WTC11 (cell line): ENCODE data around the gene PLEKHA5. TPM values are rescaled to one million over a fixed set of nuclear protein-coding genes. Genes with fewer than 3 reads are reported as not detected.
"Not testable (repeated sequence)": the region's sequence is repeated elsewhere in the genome, so short reads cannot be mapped to it uniquely, and the experiment has no call there.

ENCODE experiments used
- ATAC-seq: fragments of 200-7000 bp; cut with Tn5 transposase; 2 replicates; pipeline ENCODE4 v1.10.0; 2021; ENCODE audit warnings: mild to moderate bottlenecking, moderate library complexity
- CTCF ChIA-PET: fragments of 300-600 bp; sonication (Branson Sonifier 250); formaldehyde crosslinking; loops from one replicate; lab custom pipeline; 2021; ENCODE audit warnings: antibody characterized with exemption; lab: Charles Lee
- POLR2A ChIA-PET: fragments of 350-600 bp; sonication (Branson Sonifier 250); formaldehyde crosslinking; loops from one replicate; lab custom pipeline; 2021; ENCODE audit warnings: antibody characterized with exemption; lab: Charles Lee
- DNase-seq: peaks from one replicate; pipeline ENCODE4 v3.0.0; 2021; ENCODE audit warnings: low spot score
- H3K27ac Mint-ChIP-seq: 2 replicates; pipeline ENCODE4 v1.8.0; 2021; ENCODE audit warnings: mixed read lengths
- H3K27me3 Mint-ChIP-seq: 2 replicates; pipeline ENCODE4 v1.8.0; 2021; ENCODE audit warnings: low read depth, mild to moderate bottlenecking, moderate library complexity, mixed read lengths
- H3K36me3 Mint-ChIP-seq: 2 replicates; pipeline ENCODE4 v1.8.0; 2021; ENCODE audit warnings: mixed read lengths
- H3K4me1 Mint-ChIP-seq: 2 replicates; pipeline ENCODE4 v1.8.0; 2022; ENCODE audit warnings: mixed read lengths
- H3K4me3 Mint-ChIP-seq: 2 replicates; pipeline ENCODE4 v1.8.0; 2021; ENCODE audit warnings: mild to moderate bottlenecking, moderate library complexity, mixed read lengths
- H3K9me3 Mint-ChIP-seq: 2 replicates; pipeline ENCODE4 v1.8.0; 2021; ENCODE audit warnings: mixed read lengths
- FOXP1 ChIP-seq: sonication (generic); formaldehyde crosslinking; IDR thresholded peaks from 2 replicates; pipeline ENCODE4 v1.8.0; 2022; ENCODE audit warnings: missing genetic modification reagents, mild to moderate bottlenecking, moderate library complexity, borderline replicate concordance
- GTF2I ChIP-seq: fragments of 250-450 bp; sonication (Bioruptor Pico); conservative IDR thresholded peaks from 2 replicates; pipeline ENCODE4 v1.4.0; 2021; ENCODE audit warnings: mild to moderate bottlenecking
- JAZF1 ChIP-seq: fragments of 250-450 bp; sonication (Bioruptor Pico); IDR thresholded peaks from 2 replicates; pipeline ENCODE4 v1.9.0; 2021; ENCODE audit warnings: moderate library complexity, mild to moderate bottlenecking, inconsistent platforms
- RORB ChIP-seq: fragments of 250-450 bp; sonication (Bioruptor Pico); IDR thresholded peaks from 2 replicates; pipeline ENCODE4 v1.9.0; 2021; ENCODE audit warnings: mild to moderate bottlenecking
- SMAD3 ChIP-seq: sonication (generic); formaldehyde crosslinking; IDR thresholded peaks from 2 replicates; pipeline ENCODE4 v1.8.0; 2022; ENCODE audit warnings: missing genetic modification reagents, mild to moderate bottlenecking, borderline replicate concordance
- SMAD4 ChIP-seq: sonication (generic); formaldehyde crosslinking; IDR thresholded peaks from 2 replicates; pipeline ENCODE4 v1.8.0; 2022; ENCODE audit warnings: mild to moderate bottlenecking, missing genetic modification reagents
- TEAD1 ChIP-seq: sonication (generic); formaldehyde crosslinking; IDR thresholded peaks from 2 replicates; pipeline ENCODE4 v1.8.0; 2022; ENCODE audit warnings: mild to moderate bottlenecking, missing genetic modification reagents
- ZNF423 ChIP-seq: fragments of 250-450 bp; sonication (Bioruptor Pico); IDR thresholded peaks from 2 replicates; pipeline ENCODE4 v2.1.2; 2022; ENCODE audit warnings: mild to moderate bottlenecking, moderate library complexity
- total RNA-seq: library from RNA; stranded (reverse); gene quantifications from 3 replicates; pipeline ENCODE4 v1.2.3, GENCODE V29; 2021
- TF ChIP-seq, protein P1 (sequence below): sonication (generic); formaldehyde crosslinking; IDR thresholded peaks from 2 replicates; pipeline ENCODE4 v1.8.0; 2022; ENCODE audit warnings: mild to moderate bottlenecking, missing genetic modification reagents
- TF ChIP-seq, protein P2 (sequence below): sonication (generic); formaldehyde crosslinking; IDR thresholded peaks from 2 replicates; pipeline ENCODE4 v1.8.1; 2023; ENCODE audit warnings: mild to moderate bottlenecking, missing genetic modification reagents
- TF ChIP-seq, protein P3 (sequence below): sonication (generic); formaldehyde crosslinking; IDR thresholded peaks from 2 replicates; pipeline ENCODE4 v1.8.1; 2022; ENCODE audit warnings: low read depth, mild to moderate bottlenecking, moderate library complexity, missing genetic modification reagents, borderline replicate concordance
- TF ChIP-seq, protein P4 (sequence below): fragments of 250-450 bp; sonication (Bioruptor Pico); IDR thresholded peaks from 2 replicates; pipeline ENCODE4 v1.9.0; 2021; ENCODE audit warnings: moderate library complexity, mild to moderate bottlenecking, inconsistent platforms, borderline replicate concordance
- TF ChIP-seq, protein P5 (sequence below): fragments of 250-450 bp; sonication (Bioruptor Pico); IDR thresholded peaks from 2 replicates; pipeline ENCODE4 v2.1.2; 2022; ENCODE audit warnings: mild to moderate bottlenecking, moderate library complexity
- TF ChIP-seq, protein P6 (sequence below): sonication (generic); formaldehyde crosslinking; IDR thresholded peaks from 2 replicates; pipeline ENCODE4 v1.8.0; 2022; ENCODE audit warnings: mild to moderate bottlenecking, missing genetic modification reagents
- TF ChIP-seq, protein P7 (sequence below): sonication (generic); formaldehyde crosslinking; IDR thresholded peaks from 2 replicates; pipeline ENCODE4 v1.8.1; 2022; ENCODE audit warnings: mild to moderate bottlenecking, missing genetic modification reagents, moderate library complexity, borderline replicate concordance
- TF ChIP-seq, protein P8 (sequence below): fragments of 250-450 bp; sonication (Bioruptor Pico); IDR thresholded peaks from 2 replicates; pipeline ENCODE4 v1.9.0; 2021; ENCODE audit warnings: mild to moderate bottlenecking

Gene PLEKHA5
- total RNA-seq, 1 experiment from 2014 or later: 61.1 TPM

DNA sequence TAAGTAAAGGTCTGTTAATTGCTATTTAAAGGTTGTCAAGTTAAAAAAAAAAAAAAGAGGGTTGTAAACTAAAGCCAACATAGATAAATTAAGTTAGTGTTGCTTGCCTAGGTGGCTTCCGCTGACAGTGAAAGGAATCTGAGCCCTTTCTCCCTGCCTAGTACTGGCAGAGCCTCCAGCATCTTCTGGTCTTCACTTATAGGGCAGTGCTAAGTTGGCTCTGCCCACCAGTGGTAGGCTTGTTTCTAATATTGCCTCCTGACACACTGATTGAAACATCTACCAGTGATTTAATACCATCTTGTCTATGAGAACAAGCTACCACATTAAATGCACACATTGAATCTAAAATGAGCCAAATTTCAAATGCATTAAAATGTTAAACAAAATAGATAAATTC, 39.7 kb downstream of the PLEKHA5 start (continued):
- TF ChIP-seq, protein P1, sequence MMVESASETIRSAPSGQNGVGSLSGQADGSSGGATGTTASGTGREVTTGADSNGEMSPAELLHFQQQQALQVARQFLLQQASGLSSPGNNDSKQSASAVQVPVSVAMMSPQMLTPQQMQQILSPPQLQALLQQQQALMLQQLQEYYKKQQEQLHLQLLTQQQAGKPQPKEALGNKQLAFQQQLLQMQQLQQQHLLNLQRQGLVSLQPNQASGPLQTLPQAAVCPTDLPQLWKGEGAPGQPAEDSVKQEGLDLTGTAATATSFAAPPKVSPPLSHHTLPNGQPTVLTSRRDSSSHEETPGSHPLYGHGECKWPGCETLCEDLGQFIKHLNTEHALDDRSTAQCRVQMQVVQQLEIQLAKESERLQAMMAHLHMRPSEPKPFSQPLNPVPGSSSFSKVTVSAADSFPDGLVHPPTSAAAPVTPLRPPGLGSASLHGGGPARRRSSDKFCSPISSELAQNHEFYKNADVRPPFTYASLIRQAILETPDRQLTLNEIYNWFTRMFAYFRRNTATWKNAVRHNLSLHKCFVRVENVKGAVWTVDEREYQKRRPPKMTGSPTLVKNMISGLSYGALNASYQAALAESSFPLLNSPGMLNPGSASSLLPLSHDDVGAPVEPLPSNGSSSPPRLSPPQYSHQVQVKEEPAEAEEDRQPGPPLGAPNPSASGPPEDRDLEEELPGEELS (CRISPR knock-in tag): no peak
- TF ChIP-seq RORB (CRISPR knock-in tag): no peak

DNA sequence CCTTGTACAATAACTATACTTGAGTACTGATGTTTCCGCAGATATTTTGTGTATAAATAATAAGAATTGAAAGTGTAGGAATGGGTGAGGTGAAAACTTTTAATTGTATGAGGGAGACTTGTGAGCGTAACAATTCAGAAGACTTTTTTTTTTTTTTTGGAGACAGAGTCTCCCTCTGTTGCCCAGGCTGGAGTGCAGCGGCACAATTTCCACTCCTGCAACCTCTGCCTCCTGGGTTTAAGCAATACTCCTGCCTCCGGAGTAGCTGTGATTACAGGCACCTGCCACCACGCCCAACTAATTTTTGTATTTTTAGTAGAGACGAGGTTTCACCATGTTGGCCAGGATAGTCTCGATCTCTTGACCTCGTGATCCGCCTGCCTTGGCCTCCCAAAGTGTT, 40.8 kb downstream of the PLEKHA5 start:
- H3K4me3 Mint-ChIP-seq, H3K36me3 Mint-ChIP-seq, DNase-seq, H3K27me3 Mint-ChIP-seq, H3K27ac Mint-ChIP-seq, H3K9me3 Mint-ChIP-seq: not testable (repeated sequence)
- ChIA-PET CTCF (interaction anchor here (0.7 kb wide), 1 partner anchor 77 kb away, joined by 4 read pairs; no protein-coding TSS in a partner anchor), POLR2A (interaction anchor here (0.7 kb wide), 1 partner anchor 44 kb away, joined by 3 read pairs; no protein-coding TSS in a partner anchor)
- peaks cover 64% of the 10 kb centered on the region for H3K4me1 Mint-ChIP-seq
- peak; percentile 52 for ATAC-seq

DNA sequence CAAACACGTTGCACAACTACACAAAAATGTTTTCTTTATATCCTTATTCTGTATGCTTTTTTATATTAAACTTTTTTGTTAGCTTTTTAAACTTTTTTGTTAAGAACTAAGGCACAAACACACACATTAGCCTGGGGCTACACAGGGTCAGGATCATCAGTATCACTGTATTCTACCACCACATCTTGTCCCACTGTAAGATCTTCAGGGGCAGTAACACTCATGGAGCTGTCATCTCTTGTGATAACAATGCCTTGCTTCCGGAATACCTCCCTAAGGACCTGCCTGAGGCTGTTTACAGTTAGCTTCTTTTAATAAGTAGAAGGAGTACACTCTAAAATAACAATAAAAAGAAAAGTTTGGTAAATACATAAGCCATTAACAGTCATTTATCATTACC, 42.2 kb downstream of the PLEKHA5 start:
- Mint-ChIP-seq H3K4me3 (no peak overlapping the region), H3K27ac (no peak overlapping the region), H3K4me1 (peaks cover 49% of the 10 kb centered on the region), H3K36me3 (peaks cover 4% of the 10 kb centered on the region; the same call in 1 of the 2 replicates)
- no peak for DNase-seq
- TF ChIP-seq, protein P2, sequence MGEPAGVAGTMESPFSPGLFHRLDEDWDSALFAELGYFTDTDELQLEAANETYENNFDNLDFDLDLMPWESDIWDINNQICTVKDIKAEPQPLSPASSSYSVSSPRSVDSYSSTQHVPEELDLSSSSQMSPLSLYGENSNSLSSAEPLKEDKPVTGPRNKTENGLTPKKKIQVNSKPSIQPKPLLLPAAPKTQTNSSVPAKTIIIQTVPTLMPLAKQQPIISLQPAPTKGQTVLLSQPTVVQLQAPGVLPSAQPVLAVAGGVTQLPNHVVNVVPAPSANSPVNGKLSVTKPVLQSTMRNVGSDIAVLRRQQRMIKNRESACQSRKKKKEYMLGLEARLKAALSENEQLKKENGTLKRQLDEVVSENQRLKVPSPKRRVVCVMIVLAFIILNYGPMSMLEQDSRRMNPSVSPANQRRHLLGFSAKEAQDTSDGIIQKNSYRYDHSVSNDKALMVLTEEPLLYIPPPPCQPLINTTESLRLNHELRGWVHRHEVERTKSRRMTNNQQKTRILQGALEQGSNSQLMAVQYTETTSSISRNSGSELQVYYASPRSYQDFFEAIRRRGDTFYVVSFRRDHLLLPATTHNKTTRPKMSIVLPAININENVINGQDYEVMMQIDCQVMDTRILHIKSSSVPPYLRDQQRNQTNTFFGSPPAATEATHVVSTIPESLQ (CRISPR knock-in tag): no peak
- TF ChIP-seq, protein P3, sequence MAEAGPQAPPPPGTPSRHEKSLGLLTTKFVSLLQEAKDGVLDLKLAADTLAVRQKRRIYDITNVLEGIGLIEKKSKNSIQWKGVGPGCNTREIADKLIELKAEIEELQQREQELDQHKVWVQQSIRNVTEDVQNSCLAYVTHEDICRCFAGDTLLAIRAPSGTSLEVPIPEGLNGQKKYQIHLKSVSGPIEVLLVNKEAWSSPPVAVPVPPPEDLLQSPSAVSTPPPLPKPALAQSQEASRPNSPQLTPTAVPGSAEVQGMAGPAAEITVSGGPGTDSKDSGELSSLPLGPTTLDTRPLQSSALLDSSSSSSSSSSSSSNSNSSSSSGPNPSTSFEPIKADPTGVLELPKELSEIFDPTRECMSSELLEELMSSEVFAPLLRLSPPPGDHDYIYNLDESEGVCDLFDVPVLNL: no peak
- TF ChIP-seq, protein P4, sequence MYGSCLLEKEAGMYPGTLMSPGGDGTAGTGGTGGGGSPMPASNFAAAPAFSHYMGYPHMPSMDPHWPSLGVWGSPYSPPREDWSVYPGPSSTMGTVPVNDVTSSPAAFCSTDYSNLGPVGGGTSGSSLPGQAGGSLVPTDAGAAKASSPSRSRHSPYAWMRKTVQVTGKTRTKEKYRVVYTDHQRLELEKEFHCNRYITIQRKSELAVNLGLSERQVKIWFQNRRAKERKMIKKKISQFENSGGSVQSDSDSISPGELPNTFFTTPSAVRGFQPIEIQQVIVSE (CRISPR knock-in tag): no peak
- TF ChIP-seq, protein P5, sequence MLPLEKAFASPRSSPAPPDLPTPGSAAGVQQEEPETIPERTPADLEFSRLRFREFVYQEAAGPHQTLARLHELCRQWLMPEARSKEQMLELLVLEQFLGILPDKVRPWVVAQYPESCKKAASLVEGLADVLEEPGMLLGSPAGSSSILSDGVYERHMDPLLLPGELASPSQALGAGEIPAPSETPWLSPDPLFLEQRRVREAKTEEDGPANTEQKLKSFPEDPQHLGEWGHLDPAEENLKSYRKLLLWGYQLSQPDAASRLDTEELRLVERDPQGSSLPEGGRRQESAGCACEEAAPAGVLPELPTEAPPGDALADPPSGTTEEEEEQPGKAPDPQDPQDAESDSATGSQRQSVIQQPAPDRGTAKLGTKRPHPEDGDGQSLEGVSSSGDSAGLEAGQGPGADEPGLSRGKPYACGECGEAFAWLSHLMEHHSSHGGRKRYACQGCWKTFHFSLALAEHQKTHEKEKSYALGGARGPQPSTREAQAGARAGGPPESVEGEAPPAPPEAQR (CRISPR knock-in tag): no peak
- TF ChIP-seq GTF2I (CRISPR knock-in tag) (no peak), JAZF1 (no peak)
- TF ChIP-seq, all 79 proteins: peak for 0
- ATAC-seq: no peak
- Mint-ChIP-seq H3K27me3 (no peaks in the 10 kb centered on the region), H3K9me3 (no peaks in the 10 kb centered on the region)
- ChIA-PET POLR2A (no interaction called here), CTCF (no interaction called here)

DNA sequence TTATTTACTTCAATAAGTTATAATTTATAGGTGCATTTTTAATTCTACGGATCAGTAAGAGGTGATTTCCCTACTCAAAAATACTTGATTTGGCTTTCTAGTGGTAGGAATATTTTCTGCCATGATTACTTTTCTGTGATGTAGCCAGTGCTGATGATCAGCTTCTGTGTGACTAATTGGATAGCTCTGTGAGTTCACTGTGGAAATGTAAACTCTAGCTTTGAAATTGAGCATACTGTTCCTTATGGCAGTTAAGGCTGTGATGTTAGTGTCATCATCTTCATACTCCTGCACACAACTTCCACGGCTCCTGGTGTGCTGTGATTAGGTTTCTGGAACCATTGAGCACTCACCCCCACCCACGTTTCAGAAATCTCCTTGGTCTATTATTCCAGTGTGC, 48.2 kb downstream of the PLEKHA5 start:
- POLR2A ChIA-PET: no interaction called here
- ATAC-seq (no peak), DNase-seq (no peak)
- Mint-ChIP-seq H3K4me1 (peaks cover 39% of the 10 kb centered on the region), H3K36me3 (peaks cover 16% of the 10 kb centered on the region), H3K9me3 (no peaks in the 10 kb centered on the region), H3K27ac (no peak overlapping the region), H3K27me3 (no peaks in the 10 kb centered on the region), H3K4me3 (no peak overlapping the region)
- CTCF ChIA-PET: no interaction called here
- TF ChIP-seq ZNF423 (CRISPR knock-in tag) (no peak), SMAD3 (no peak), TEAD1 (CRISPR knock-in tag) (no peak), FOXP1 (CRISPR knock-in tag) (no peak), SMAD4 (CRISPR knock-in tag) (no peak)
- TF ChIP-seq, protein P6, sequence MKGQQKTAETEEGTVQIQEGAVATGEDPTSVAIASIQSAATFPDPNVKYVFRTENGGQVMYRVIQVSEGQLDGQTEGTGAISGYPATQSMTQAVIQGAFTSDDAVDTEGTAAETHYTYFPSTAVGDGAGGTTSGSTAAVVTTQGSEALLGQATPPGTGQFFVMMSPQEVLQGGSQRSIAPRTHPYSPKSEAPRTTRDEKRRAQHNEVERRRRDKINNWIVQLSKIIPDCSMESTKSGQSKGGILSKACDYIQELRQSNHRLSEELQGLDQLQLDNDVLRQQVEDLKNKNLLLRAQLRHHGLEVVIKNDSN (CRISPR knock-in tag): no peak
- TF ChIP-seq, protein P7, sequence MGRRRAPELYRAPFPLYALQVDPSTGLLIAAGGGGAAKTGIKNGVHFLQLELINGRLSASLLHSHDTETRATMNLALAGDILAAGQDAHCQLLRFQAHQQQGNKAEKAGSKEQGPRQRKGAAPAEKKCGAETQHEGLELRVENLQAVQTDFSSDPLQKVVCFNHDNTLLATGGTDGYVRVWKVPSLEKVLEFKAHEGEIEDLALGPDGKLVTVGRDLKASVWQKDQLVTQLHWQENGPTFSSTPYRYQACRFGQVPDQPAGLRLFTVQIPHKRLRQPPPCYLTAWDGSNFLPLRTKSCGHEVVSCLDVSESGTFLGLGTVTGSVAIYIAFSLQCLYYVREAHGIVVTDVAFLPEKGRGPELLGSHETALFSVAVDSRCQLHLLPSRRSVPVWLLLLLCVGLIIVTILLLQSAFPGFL: no peak
- TF ChIP-seq, protein P3: no peak
- TF ChIP-seq, protein P8, sequence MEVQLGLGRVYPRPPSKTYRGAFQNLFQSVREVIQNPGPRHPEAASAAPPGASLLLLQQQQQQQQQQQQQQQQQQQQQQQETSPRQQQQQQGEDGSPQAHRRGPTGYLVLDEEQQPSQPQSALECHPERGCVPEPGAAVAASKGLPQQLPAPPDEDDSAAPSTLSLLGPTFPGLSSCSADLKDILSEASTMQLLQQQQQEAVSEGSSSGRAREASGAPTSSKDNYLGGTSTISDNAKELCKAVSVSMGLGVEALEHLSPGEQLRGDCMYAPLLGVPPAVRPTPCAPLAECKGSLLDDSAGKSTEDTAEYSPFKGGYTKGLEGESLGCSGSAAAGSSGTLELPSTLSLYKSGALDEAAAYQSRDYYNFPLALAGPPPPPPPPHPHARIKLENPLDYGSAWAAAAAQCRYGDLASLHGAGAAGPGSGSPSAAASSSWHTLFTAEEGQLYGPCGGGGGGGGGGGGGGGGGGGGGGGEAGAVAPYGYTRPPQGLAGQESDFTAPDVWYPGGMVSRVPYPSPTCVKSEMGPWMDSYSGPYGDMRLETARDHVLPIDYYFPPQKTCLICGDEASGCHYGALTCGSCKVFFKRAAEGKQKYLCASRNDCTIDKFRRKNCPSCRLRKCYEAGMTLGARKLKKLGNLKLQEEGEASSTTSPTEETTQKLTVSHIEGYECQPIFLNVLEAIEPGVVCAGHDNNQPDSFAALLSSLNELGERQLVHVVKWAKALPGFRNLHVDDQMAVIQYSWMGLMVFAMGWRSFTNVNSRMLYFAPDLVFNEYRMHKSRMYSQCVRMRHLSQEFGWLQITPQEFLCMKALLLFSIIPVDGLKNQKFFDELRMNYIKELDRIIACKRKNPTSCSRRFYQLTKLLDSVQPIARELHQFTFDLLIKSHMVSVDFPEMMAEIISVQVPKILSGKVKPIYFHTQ (CRISPR knock-in tag): no peak
